IgD-negative memory B cell (primary cell): ENCODE measurements around the gene OR2W1. TPM values are rescaled to one million over a fixed set of nuclear protein-coding genes. Genes with fewer than 3 reads are reported as not detected.

Experiments used
- H3K27ac Mint-ChIP-seq, 3 donors: one replicate each; pipeline ENCODE4 v1.8.0; 2020 to 2022; ENCODE audit warnings: mild to moderate bottlenecking in 3 of 3, mixed read lengths in 3 of 3, moderate library complexity in 1 of 3
- H3K27me3 Mint-ChIP-seq: one replicate; pipeline ENCODE4 v1.8.0; 2021; ENCODE audit warnings: mixed read lengths
- H3K36me3 Mint-ChIP-seq: one replicate; pipeline ENCODE4 v1.8.0; 2020; ENCODE audit warnings: mild to moderate bottlenecking, mixed read lengths
- H3K4me1 Mint-ChIP-seq, 3 donors: one replicate each; pipeline ENCODE4 v1.8.0; 2020 to 2022; ENCODE audit warnings: mixed read lengths in 3 of 3, mild to moderate bottlenecking in 1 of 3
- H3K4me3 Mint-ChIP-seq, 4 donors: one replicate each; pipeline ENCODE4 v1.8.0; 2020 to 2022; ENCODE audit warnings: mild to moderate bottlenecking in 4 of 4, mixed read lengths in 4 of 4, moderate library complexity in 3 of 4
- H3K9me3 Mint-ChIP-seq, 3 donors: one replicate each; pipeline ENCODE4 v1.8.0; 2020 to 2021; ENCODE audit warnings: mixed read lengths in 3 of 3, mild to moderate bottlenecking in 1 of 3
- polyA plus RNA-seq: library from polyadenylated mRNA; unstranded; fragments of 300-500 nt; fragmentation: Illumina TruSeq; gene quantifications from one replicate; pipeline ENCODE4 v1.2.3, GENCODE V29; 2021

The OR2W1 gene, protein sequence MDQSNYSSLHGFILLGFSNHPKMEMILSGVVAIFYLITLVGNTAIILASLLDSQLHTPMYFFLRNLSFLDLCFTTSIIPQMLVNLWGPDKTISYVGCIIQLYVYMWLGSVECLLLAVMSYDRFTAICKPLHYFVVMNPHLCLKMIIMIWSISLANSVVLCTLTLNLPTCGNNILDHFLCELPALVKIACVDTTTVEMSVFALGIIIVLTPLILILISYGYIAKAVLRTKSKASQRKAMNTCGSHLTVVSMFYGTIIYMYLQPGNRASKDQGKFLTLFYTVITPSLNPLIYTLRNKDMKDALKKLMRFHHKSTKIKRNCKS
- polyA plus RNA-seq: not detected

DNA sequence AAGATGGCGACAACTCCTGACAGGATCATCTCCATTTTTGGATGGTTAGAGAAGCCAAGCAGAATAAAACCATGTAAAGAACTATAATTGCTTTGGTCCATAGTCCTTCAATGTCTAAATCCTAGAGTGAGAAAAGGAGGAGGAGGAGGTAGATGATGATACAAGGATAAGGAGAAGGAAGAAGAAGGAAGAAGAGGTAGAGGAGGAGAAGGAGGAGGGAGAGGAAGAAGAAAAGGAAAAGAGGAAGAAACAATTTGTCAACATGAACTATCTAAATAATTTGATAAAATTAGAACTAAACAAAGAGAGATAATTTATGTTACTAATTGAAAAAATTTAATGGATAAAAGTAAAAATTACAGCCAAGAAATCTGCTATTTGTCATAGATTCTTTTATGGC, at the start of gene OR2W1:
Gene OR2W1, minus strand, starts transcription at position 101 of the 400 bp plus-strand sequence. Its CDS starts 0 bp downstream, at position 101.
- Mint-ChIP-seq H3K36me3 (no peaks in the 10 kb centered on the region), H3K27me3 (peaks cover 11% of the 10 kb centered on the region), H3K9me3 (peaks cover 0 to 5% (median 0%) of the 10 kb centered on the region in 3 donors), H3K4me1 (no peaks in the 10 kb centered on the region), H3K27ac (no peak within 1 kb of the TSS), H3K4me3 (no peak within 1 kb of the TSS)

DNA sequence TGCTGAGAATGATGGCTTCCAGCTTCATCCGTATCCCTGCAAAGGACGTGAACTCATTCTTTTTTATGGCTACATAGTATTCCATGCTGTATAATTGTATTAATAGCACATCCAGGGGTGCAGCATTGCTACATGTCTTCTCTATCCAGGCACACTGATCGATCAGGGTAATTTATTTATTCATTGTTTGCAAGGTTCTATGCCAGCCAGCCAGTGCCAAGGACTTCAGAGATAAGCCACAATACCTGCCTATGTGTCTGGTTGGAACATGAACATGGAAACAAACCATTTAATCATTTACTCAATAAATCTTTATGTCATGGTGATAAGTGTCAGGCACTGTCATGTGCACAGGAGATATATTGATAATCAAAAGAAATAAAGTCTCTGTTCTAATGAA, 48.0 kb upstream of the OR2W1 start:
- Mint-ChIP-seq H3K9me3 (peaks cover 0 to 3% (median 3%) of the 10 kb centered on the region in 3 donors), H3K27me3 (peaks cover 4% of the 10 kb centered on the region), H3K27ac (no peak overlapping the region), H3K36me3 (no peaks in the 10 kb centered on the region), H3K4me1 (no peaks in the 10 kb centered on the region), H3K4me3 (no peak overlapping the region)

DNA sequence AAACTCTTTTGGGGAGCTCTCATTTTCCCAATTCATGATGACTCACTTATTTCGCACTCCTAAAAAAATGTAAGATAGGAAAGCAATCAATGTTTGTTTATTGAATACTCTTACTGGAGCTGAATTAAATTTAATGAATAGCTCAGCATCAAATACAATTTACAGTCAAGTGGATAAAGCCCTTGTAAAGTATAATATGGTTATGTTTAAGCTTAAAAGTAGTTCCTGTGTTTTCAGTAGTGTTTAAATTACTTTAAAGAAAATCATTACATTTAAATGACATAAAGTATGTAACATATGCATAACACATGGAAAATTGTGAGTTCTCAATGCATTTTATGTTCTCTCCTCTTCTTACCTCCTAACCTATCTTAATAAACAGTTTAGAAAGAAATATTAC, 42.2 kb upstream of the OR2W1 start, which contains the start of gene OR2B3:
Gene OR2B3, minus strand, starts transcription at position 101 of the 400 bp plus-strand sequence. Its CDS starts 65 bp downstream, at position 36.
- Mint-ChIP-seq H3K36me3 (no peaks in the 10 kb centered on the region), H3K27me3 (peaks cover 8% of the 10 kb centered on the region), H3K9me3 (no peaks in the 10 kb centered on the region), H3K4me3 (no peak within 1 kb of the TSS), H3K4me1 (no peaks in the 10 kb centered on the region), H3K27ac (no peak within 1 kb of the TSS)

DNA sequence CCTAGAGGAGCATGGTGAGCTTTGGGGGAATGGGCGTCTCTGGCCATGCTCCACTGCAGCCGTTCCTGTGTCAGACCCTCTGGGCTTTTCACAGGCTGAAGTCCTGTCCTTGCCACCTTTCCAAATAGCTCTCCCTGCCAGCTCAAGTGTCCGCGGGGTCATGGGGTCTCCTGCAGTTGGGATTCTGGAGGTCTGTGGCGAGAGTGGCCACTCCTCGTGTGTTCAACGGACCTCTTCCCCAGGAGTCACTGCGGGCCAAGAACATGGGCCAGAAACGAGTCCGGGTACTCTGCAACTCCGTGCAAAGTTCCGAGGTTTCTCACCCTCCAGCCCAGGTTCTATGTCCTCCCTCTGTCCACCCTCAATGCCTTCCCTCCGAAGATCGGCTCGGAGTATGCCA, 37.5 kb upstream of the OR2W1 start:
- Mint-ChIP-seq H3K9me3 (no peaks in the 10 kb centered on the region), H3K4me3 (no peak overlapping the region), H3K27ac (no peak overlapping the region), H3K4me1 (no peaks in the 10 kb centered on the region), H3K27me3 (peaks cover 6% of the 10 kb centered on the region), H3K36me3 (no peaks in the 10 kb centered on the region)

DNA sequence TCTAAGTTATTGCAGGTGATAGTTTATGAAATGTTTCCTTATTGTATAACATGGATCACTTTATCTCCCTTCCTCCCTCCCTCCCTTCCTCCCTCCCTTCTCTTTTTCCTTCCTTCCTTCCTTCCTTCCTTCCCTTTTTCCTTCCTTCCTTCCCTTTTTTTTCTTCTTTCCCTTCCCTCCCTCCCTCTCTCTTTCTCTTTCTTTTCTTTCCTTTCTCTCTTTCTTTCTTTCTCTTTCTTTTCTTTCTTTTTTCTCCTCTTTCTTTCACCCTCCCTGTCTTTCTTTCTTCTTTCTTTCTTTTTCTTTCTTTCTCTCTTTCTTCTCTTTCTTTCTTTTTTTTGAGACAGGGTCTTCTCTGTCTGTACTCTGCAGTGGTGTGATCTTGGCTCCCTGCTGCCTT, 36.3 kb upstream of the OR2W1 start:
- H3K27me3 Mint-ChIP-seq: peaks cover 9% of the 10 kb centered on the region
- H3K36me3 Mint-ChIP-seq: no peaks in the 10 kb centered on the region
- no peaks in the 10 kb centered on the region for H3K9me3 Mint-ChIP-seq
- no peaks in the 10 kb centered on the region for H3K4me1 Mint-ChIP-seq
- no peak overlapping the region for H3K27ac Mint-ChIP-seq
- H3K4me3 Mint-ChIP-seq: no peak overlapping the region

DNA sequence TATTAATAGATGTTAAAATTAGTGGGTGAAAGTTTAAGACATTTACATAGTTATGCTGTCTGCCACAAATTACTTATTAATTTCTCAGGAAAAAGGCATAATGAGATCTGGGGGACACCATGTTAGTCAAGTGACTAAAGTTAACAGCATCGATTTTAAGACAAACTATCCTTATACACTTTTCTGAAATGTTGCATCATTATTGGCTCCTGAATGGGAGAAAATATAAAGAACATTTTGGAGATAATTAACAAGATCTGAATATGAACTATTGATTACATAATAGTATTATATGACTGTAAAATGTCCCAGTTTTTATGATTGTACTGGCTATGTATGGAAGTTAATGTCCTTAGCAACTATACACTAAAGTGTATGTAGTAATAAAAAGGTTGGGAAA, 34.2 kb upstream of the OR2W1 start:
- Mint-ChIP-seq H3K27me3 (peaks cover 9% of the 10 kb centered on the region), H3K36me3 (no peaks in the 10 kb centered on the region), H3K27ac (no peak overlapping the region), H3K9me3 (no peaks in the 10 kb centered on the region), H3K4me3 (no peak overlapping the region), H3K4me1 (no peaks in the 10 kb centered on the region)

DNA sequence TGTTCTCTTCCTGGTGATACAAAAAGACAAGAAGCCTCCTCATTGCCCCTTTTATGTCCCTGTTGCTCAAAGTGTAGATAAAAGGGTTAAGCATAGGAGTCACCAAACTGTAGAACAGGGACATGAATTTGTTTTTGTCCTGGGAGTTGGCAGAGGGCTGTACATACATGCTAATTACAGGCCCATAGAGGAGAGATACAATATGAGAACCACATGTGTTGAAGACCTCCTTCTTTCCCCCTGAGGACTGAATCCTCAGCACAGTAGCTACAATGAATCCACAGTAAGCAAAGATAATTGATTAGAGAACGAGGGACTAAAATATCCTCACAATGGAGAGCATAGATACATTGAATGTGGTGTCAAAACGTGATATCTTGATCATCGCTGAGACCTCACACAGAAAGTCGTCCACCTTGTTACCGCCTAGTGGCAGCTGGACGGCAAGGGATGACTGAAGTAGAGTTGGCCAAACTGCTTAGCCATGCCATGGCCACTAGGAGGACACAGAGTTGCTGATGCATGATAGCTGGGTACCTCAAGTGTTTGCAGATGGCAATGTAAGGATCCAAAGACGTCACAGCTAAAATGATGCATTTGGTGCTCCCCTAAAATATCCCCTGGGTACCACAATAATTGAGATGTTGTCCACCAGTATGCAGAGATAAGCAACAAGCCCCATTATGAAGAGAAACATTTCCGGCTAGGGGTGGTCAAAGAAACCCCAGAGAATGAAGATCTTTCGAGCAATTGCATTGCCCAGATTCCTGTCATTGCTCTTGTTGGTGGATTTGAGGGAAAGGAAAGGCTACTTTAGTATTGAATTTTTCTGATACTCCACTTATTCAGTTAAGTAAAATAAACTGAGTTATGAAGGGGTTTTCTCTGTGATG, 27.1 kb upstream of the OR2W1 start:
- Mint-ChIP-seq H3K9me3 (peaks cover 2 to 4% (median 4%) of the 10 kb centered on the region in 3 donors), H3K27me3 (peaks cover 11% of the 10 kb centered on the region), H3K4me3 (no peak overlapping the region), H3K36me3 (peaks cover 2% of the 10 kb centered on the region), H3K4me1 (no peaks in the 10 kb centered on the region), H3K27ac (no peak overlapping the region)

DNA sequence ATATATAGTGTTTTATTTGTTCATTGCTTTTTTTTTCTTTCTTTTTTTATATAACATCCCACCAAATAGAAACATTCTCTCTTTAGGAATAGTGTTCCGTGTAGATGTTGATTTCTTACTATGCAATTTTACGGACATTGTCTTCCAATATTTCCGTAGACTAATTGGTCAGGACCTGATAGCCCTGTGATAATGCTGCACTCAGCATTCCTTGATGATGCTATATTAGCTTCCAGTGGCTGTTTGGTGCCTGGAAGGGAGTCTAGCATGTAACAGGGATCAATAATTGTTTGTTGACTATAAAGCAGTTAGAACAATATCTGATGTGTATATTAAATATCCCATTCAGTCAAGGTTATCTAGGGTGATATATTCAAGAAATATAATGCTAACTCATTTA, 6.7 kb upstream of the OR2W1 start:
- Mint-ChIP-seq H3K27me3 (peaks cover 8% of the 10 kb centered on the region), H3K4me1 (no peaks in the 10 kb centered on the region), H3K36me3 (peaks cover 3% of the 10 kb centered on the region), H3K9me3 (peaks cover 0 to 10% (median 5%) of the 10 kb centered on the region in 3 donors), H3K4me3 (no peak overlapping the region), H3K27ac (no peak overlapping the region)

DNA sequence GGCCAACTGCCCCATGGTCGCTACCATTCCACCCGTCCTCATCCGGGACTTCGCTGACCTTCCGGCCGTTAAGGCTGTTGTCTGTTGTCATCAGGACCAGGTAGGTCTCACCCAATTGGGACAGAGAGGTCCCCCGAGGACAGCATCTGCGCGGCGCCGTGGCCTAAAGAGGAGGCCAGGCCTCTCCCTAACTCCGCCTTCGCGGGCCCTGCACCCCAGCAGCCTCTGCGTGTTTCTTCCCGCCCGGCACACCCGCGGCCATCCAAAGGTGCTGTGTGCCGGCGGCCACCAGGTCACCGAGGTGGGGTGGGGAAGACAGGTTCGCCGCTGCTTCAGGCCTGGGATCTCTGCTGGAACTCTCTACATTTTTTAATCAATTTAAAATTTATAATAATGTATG, 9.0 kb downstream of the OR2W1 start:
- peaks cover 0 to 5% (median 3%) of the 10 kb centered on the region in 3 donors for H3K9me3 Mint-ChIP-seq
- H3K27ac Mint-ChIP-seq: no peak overlapping the region
- H3K4me1 Mint-ChIP-seq: no peaks in the 10 kb centered on the region
- H3K27me3 Mint-ChIP-seq: peaks cover 9% of the 10 kb centered on the region
- H3K36me3 Mint-ChIP-seq: no peaks in the 10 kb centered on the region
- H3K4me3 Mint-ChIP-seq: no peak overlapping the region

DNA sequence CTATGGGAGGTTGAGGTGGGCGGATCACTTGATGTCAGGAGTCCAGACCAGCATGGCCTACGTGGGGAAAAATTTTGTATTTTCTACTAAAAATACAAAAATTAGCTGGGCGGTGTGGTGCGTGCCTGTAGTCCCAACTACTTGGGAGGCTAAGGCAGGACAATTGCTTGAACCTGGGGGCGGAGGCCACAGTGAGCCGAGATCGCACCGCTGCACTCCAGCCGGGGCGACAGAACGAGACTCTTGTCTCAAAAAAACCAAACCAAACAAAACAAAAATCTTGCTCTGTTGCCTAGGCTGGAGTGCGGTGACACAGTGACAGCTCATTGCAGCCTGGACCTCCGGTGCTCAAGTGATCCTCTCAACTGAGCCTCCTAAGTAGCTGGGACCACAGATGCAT, 16.2 kb downstream of the OR2W1 start:
- Mint-ChIP-seq H3K27ac (no peak overlapping the region), H3K4me3 (no peak overlapping the region), H3K9me3 (no peaks in the 10 kb centered on the region), H3K36me3 (no peaks in the 10 kb centered on the region), H3K4me1 (no peaks in the 10 kb centered on the region), H3K27me3 (peaks cover 17% of the 10 kb centered on the region)

DNA sequence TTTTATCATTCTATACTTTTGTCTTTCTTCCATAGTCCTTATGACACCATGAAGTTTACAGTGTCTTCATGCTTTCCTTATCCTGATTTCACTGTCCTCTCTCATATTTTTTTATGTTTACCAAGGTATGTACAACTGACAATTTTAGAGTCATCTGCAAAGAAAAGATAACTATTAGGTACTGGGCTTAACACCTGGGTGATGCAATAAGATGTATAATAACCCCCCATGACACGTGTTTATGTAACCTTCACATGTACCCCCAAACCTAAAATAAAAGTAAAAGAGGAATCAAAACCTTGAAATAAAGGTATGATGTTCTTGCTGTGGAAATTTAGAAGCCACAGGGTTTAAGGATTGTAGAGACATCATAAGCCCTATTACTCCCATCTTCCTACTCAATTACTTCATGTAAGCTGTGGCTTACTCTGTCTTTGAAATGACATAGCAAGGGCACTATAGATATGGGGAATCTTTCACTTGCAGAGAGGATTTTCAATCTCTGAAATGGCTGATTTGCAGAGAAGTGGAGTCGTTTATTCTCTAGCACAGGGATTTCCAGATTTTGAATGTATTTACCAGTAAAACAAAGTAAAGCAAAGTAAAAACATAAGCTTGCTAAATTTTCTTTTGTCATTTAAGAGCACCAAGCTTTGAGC, 18.9 kb downstream of the OR2W1 start:
- Mint-ChIP-seq H3K27me3 (peaks cover 26% of the 10 kb centered on the region), H3K4me3 (no peak overlapping the region), H3K4me1 (no peaks in the 10 kb centered on the region), H3K9me3 (no peaks in the 10 kb centered on the region), H3K27ac (no peak overlapping the region), H3K36me3 (no peaks in the 10 kb centered on the region)

DNA sequence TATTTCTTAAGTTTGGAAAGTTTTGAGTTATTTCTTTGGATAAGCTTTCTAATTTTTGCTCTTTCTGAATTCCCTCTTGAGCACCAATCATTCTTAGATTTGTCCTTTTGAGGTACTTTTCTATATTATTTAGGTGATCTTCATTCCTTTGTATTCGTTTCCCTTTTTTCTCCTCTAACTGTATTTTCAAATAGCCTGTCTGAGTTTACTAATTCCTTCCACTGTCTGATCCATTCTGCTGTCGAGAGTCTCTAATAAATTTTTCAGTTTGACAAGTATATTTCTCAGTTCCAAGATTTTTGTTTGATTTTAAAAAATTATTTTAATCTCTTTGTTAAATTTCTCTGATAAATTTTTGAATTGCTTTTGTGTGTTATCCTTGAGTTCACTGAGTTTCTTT, 23.5 kb downstream of the OR2W1 start:
- H3K9me3 Mint-ChIP-seq: no peaks in the 10 kb centered on the region
- H3K27ac Mint-ChIP-seq: no peak overlapping the region
- H3K4me3 Mint-ChIP-seq: no peak overlapping the region
- peaks cover 8 to 9% (median 9%) of the 10 kb centered on the region in 3 donors for H3K4me1 Mint-ChIP-seq
- H3K36me3 Mint-ChIP-seq: no peaks in the 10 kb centered on the region
- peaks cover 28% of the 10 kb centered on the region for H3K27me3 Mint-ChIP-seq

DNA sequence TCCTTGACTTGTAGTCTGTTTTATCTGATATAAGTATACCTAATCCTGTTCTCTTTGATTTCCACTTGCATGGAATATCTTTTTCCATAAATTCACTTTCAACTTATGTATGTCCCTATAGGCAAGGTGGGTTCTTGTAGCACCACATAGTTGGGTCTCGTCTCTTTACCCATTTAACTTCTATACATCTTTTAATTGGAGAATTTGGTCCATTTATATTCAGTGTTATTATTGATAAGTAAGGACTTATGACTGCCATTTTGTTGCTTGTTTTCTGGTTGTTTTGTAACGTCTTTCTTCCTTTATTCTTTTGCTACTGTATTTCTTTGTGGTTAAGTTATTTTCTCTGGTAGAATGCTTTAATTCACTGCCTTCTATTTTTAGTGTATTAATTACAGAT, 25.3 kb downstream of the OR2W1 start:
- Mint-ChIP-seq H3K9me3 (peaks cover 0 to 3% (median 0%) of the 10 kb centered on the region in 3 donors), H3K27me3 (peaks cover 25% of the 10 kb centered on the region), H3K36me3 (no peaks in the 10 kb centered on the region), H3K27ac (no peak overlapping the region), H3K4me1 (peaks cover 8 to 15% (median 14%) of the 10 kb centered on the region in 3 donors), H3K4me3 (no peak overlapping the region)

DNA sequence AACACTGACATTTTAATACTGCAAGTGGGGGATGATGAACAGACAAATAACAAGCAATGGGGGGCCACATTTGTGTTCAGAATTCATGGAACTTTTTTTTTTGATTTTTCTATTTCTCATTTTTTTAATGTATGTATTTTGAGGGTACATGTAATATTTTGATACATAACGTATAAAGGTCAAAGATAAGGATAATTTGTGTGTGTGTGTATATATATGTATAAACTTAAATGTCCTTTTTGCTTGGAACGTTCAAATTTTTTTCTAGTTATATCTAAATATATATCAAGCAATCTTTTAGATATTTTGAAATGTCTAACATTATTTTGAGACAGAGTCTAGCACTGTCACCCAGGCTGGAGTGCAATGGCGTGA, 27.6 kb downstream of the OR2W1 start:
- Mint-ChIP-seq H3K27me3 (peaks cover 24% of the 10 kb centered on the region), H3K9me3 (peaks cover 0 to 3% (median 0%) of the 10 kb centered on the region in 3 donors), H3K4me3 (peak overlapping the region in 2 of 4 donors; percentile 81 to 93), H3K27ac (peak overlapping the region in 1 of 3 donors; percentile 7), H3K4me1 (peaks cover 8 to 15% (median 14%) of the 10 kb centered on the region in 3 donors), H3K36me3 (no peaks in the 10 kb centered on the region)
